ENCODE measurements around the gene ANKRD30A.

DNA sequence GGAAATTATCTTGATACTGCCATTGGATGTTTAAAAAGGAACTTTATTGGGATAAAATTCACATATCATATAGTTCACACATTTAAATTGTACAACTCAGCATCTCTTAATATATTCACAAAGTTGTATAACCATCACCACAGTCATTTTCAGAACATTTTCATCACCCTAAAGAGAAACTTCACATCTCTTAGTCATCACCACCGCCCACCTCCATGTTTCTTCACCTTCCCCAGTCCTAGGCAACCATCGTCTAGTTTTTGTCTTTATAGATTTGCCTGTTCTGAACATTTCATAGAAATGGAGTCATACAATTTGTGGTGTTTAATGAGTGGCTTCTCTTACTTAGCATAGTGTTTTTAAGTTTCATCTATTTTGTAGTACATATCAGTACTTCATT, 96.6 kb downstream of the ANKRD30A start:
- TF ChIP-seq, protein P1, sequence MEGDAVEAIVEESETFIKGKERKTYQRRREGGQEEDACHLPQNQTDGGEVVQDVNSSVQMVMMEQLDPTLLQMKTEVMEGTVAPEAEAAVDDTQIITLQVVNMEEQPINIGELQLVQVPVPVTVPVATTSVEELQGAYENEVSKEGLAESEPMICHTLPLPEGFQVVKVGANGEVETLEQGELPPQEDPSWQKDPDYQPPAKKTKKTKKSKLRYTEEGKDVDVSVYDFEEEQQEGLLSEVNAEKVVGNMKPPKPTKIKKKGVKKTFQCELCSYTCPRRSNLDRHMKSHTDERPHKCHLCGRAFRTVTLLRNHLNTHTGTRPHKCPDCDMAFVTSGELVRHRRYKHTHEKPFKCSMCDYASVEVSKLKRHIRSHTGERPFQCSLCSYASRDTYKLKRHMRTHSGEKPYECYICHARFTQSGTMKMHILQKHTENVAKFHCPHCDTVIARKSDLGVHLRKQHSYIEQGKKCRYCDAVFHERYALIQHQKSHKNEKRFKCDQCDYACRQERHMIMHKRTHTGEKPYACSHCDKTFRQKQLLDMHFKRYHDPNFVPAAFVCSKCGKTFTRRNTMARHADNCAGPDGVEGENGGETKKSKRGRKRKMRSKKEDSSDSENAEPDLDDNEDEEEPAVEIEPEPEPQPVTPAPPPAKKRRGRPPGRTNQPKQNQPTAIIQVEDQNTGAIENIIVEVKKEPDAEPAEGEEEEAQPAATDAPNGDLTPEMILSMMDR (IDR thresholded peaks at IDR 0.05), result no peak
- no peak for TF ChIP-seq POLR2AphosphoS5 (IDR thresholded peaks at IDR 0.05)
